ENCODE measurements around the gene C11orf58.

- TF ChIP-seq EZH2 (IDR thresholded peaks at IDR 0.05; ENCODE audit: borderline replicate concordance) (no peak), CTCF (IDR thresholded peaks at IDR 0.05; ENCODE audit: poor library complexity) (no peak), EZH2phosphoT487 (IDR thresholded peaks at IDR 0.05; ENCODE audit: low read depth, severe bottlenecking, unreplicated experiment) (no peak)
Observed at GRCh38 chr11:16781936-16782919, 43.8 kb downstream of the C11orf58 start.

All from hepatocyte (in vitro differentiated cells).